ENCODE measurements around the gene PLA2G2C.

PLA2G2C gene

DNA sequence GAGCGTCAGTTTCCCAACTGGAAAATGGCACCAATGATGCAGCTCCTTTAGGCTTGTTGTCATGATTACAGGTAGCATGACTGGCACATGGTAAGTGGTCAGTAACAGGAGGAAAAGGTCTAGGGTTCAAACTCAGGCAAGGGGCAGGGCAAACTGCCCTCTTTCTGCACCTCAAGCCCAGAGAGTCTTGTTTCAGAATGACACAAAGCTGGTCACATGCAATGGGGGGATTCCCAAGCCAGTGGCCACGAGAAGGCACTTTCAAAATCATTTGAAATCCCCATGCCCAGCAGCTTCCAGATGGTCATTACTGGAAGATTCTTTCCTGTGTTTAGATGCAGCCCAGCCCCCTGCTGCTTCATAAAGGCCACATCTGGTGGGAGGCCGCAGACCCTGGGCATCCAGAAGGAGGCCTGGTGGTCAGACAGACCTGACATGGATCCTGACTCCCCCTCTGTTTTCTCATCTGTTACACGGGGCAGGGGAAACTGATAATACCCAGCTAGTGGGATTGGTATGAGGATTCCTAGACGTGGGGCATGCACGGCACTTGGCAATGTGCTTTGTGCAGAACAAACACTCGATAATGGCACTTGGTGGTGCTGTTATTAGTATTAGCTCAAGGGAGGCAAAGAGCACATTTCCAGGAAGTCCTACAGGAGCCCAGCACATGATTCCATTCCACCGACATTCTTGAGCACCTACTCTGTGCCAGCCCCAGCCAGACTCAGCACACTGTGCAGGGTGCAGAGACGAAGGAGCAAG lies 60.1 kb downstream of the PLA2G2C start:
- DNase-seq: no peak

GRCh38 chr1:20125100-20125499 lies 61.2 kb downstream of the PLA2G2C start:
- no peak for DNase-seq

DNA sequence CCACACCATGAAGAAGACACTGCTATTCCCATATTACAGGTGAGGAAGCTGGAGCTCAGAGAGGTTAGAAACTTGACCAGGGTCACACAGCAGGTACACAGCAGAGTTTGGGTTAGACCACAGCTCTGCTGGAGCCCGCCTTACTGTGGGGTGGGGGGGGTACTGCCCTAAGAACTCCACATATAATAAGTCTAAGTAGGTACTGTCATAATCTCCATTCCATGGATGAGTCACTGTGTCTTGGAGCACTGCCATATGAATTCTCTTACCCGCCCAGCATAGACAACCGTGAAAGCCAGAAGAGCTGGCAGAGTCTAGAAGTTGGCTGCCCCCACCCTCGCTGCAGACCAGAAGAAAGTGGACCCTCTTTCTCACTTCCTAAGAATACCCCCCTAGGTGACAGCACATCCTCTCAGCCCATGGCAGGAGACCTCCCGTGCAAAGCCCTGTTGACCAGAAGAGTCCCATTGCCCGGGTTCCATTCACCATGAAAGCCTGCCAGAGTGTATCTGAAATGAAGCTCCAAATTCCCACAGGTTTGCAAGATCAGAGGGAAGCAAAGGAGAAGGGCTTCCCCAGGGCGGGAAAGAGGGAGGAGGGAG lies 61.8 kb downstream of the PLA2G2C start:
- no peak for DNase-seq

DNA sequence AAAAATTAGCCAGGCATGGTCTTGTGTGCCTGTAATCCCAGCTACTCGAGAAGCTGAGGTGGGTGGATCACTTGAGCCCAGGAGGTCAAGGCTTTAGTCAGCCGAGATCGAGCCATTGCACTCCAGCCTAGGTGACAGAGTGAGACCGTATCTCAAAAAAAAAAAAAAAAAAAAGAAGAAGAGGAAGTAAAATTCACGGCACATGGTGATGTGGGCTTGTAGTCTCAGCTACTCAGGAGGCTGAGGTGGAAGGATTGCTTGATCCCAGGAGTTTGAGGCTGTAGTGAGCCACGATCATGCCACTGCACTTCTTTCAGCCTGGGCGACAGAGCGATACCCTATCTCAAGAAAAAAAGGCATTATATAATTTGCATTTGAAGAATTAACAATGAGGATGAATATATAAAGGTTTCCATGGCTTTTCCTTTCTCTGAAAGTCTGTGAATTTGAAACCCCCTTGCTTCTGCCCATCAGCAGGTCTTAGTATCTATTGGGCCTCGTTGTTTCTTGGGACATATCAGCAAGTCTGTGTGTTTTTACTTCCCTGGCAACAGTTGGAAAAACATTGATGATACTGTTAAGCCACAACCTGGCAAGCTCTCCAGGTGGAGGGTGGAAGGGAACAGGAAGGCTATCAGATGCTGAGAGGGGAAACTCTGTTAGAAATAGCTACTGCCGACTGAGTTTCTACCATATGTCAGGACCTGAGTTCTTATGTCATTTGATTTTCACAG lies 62.4 kb downstream of the PLA2G2C start:
- no peak for DNase-seq

GRCh38 chr1:20120796-20121195 lies 65.5 kb downstream of the PLA2G2C start:
- DNase-seq: no peak

DNA sequence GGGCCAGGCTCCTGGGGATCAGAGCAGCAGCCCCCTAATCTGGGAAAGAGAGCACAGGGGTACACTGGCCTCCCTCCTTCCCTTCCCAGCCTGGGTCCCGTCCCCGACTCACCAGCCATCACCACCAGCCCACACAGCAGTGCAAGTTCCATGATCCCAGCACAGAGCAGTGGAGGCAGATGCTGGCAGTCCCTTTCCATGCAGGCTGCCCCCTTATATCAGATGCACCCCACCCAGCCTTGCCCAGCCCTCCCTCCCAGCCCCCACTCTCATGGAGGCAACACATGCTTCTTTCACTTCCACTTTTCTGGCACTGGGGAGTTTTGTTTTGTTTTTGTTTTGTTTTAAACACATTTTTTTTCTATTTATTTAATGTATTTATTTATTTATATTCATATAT lies 67.0 kb downstream of the PLA2G2C start, which contains the start of gene PLA2G2D:
Gene PLA2G2D (minus strand): TSS at position 190 of the 400 bp plus-strand sequence. CDS start 38 bp downstream, at position 152.
- DNase-seq: no peak

DNA sequence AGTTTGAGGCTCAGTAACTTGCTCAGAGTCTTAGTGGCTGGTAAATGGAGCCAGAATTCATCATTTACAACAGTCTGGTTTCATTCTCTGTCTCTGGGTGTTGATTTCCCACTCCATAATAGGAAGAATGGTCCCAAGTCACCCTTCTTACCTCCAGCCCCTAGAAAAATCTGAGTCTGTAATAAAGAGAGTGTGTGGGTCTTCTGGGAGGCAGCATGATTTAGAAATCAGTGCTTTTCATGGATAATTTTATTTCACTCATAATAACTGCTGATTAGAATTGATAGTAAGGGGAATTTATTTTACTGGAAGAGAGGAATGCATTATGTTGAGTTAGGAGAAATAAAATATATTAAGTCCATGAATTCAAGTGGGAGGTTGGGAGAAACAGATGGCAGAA lies 69.1 kb downstream of the PLA2G2C start:
- DNase-seq: no peak

DNA sequence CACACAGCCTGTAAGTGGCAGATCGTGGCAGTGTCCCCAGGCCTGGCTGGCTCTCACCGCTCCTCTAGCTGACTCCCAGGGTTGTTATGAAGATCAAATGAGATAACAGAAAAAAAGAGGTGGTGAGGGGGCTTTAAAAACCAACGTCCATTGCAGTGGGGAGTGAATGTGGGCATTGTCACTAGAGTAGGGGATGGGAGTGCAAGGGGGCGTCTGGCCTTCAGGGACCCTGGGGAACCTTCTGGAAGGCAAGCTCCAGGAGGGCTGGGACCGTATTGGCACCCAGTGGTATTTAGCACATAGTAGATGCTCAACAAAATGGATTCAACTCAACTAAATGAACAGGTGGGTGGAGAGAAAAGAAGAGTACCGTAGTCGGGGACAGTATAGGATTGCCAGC lies 70.4 kb downstream of the PLA2G2C start:
- no peak for DNase-seq

GRCh38 chr1:20115479-20115878 lies 70.8 kb downstream of the PLA2G2C start:
- no peak for DNase-seq

DNA sequence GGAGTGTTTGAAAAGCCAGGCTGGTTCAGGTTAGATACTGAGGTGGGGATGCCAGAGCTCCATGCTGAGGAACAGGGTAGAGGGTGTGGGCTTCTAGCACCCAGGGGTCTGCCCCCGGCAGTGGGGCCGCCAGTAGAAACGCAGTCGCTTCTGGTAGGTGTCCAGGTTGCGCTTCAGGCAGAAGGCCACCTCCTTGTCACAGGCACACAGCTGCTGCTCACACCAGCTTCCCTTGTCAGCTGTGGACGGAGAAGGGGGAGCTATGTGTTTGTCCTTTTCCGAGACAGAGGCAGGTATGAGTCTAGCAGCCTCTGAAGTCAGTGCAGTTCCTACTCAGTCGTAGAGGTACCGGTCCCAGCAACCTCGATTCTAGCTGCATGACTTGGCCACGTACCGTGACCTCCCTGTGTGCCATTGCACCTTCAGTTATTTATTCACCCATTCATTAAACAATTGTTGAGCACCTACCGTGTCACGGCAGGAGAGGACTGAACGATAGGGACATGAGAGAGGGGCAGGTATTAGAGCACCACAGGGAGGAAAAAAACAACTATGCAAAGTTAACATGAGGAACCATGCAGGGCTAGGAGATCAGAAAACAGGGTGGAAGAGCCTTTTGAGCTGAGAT lies 72.2 kb downstream of the PLA2G2C start:
- DNase-seq: no peak
